K562 (cell line): Measurements from ENCODE around the gene CTNNA3. TPM values are rescaled to one million over a fixed set of nuclear protein-coding genes. Genes with fewer than 3 reads are reported as not detected.

ENCODE experiments used
- ATAC-seq: fragments of 200-7000 bp; cut with Tn5 transposase; 3 replicates; pipeline ENCODE4 v1.9.1; 2020; ENCODE audit warnings: moderate library complexity
- BruUV-seq: library from RNA; stranded (reverse); fragments of 400-500 nt; replicated peaks from 2 replicates; lab custom pipeline; 2021; lab: Mats Ljungman, UMichigan
- CTCF ChIA-PET: fragments of 300-600 bp; formaldehyde crosslinking; extraction: SDS; loops from one replicate; lab custom pipeline; 2021; ENCODE audit warnings: low intra/inter-chr PET ratio; lab: Yijun Ruan, JAX
- POLR2A ChIA-PET: fragments of 300-600, 350-650 bp; sonication (Branson Sonifier 250); formaldehyde crosslinking; extraction: SDS; loops from one replicate; lab custom pipeline; 2021; ENCODE audit warnings: antibody characterized with exemption, inconsistent platforms; lab: Yijun Ruan, JAX
- DNase-seq, 4 experiments: peaks; one replicate each; pipeline versions ENCODE4 v3.0.0 to v3.0.0-alpha.2; 2011 to 2018; ENCODE audit warnings: low spot score in 3 of 4, mixed read lengths in 3 of 4; ENCODE audit errors: extremely low read depth in 1 of 4
- FAIRE-seq: peaks from 2 replicates; lab custom pipeline; 2011; peaks lifted over from hg19 to GRCh38; lab: Jason Lieb, UNC
- H2AFZ ChIP-seq: 2 replicates; pipeline ENCODE4 v1.6.0; 2011; ENCODE audit warnings: low read depth, low read length, control low read depth, inconsistent platforms
- H3K27ac ChIP-seq: fragments of 200-600 bp; 3 replicates; pipeline ENCODE4 v1.8.0; 2011; ENCODE audit warnings: low read depth, mild to moderate bottlenecking, control low read depth, inconsistent platforms, low read length, moderate library complexity, mixed read lengths; ENCODE audit errors: extremely low read depth
- H3K27me3 ChIP-seq, 2 experiments: fragments of 300-600 bp in 1 of 2; 2 replicates in 1 of 2; 3 replicates in 1 of 2; pipeline versions ENCODE4 v1.6.0 to v1.8.0; 2011; ENCODE audit warnings: inconsistent platforms in 2 of 2, low read length in 2 of 2, mild to moderate bottlenecking in 1 of 2, mixed read lengths in 1 of 2, moderate library complexity in 1 of 2; ENCODE audit not compliant: control insufficient read depth in 2 of 2, insufficient read depth in 2 of 2
- H3K36me3 ChIP-seq: fragments of 300-600 bp; 3 replicates; pipeline ENCODE4 v1.8.0; 2011; ENCODE audit warnings: mild to moderate bottlenecking, low read length, inconsistent platforms; ENCODE audit not compliant: control insufficient read depth, insufficient read depth
- H3K4me1 ChIP-seq, 2 experiments: fragments of 200-600 bp in 1 of 2; replicated peaks in 1 of 2; 2 replicates in 1 of 2; 3 replicates in 1 of 2; pipeline versions ENCODE4 v1.5.1 to v1.8.0; 2011; ENCODE audit warnings: inconsistent platforms in 2 of 2, low read length in 2 of 2, mild to moderate bottlenecking in 1 of 2, mixed read lengths in 1 of 2, moderate library complexity in 1 of 2; ENCODE audit not compliant: control insufficient read depth in 2 of 2, insufficient read depth in 2 of 2
- H3K4me2 ChIP-seq: 2 replicates; pipeline ENCODE4 v1.6.1; 2011; ENCODE audit warnings: low read length, control low read depth, inconsistent platforms, mixed read lengths; ENCODE audit not compliant: insufficient read depth
- H3K4me3 ChIP-seq: fragments of 200-600 bp; sonication (generic), shearing (Covaris generic); 2 replicates; pipeline ENCODE4 v1.5.1; 2016; ENCODE audit warnings: control low read depth, inconsistent platforms
- H3K79me2 ChIP-seq: fragments of 200-600 bp; 3 replicates; pipeline ENCODE4 v1.8.0; 2011; ENCODE audit warnings: low read length, inconsistent platforms; ENCODE audit not compliant: control insufficient read depth, insufficient read depth
- H3K9ac ChIP-seq, 2 experiments: 2 replicates each; pipeline versions ENCODE4 v1.6.0 to v1.6.1; 2011; ENCODE audit warnings: low read depth in 2 of 2, low read length in 2 of 2, control low read depth in 1 of 2, inconsistent platforms in 1 of 2, mild to moderate bottlenecking in 1 of 2, mixed read lengths in 1 of 2; ENCODE audit not compliant: insufficient read depth in 1 of 2
- H3K9me1 ChIP-seq: one replicate; pipeline ENCODE4 v1.6.0; 2011; ENCODE audit warnings: inconsistent platforms, mild to moderate bottlenecking, low read length, moderate library complexity; ENCODE audit not compliant: control insufficient read depth, insufficient read depth
- H3K9me3 ChIP-seq: replicated peaks from 2 replicates; pipeline ENCODE4 v1.5.1; 2011; ENCODE audit warnings: low read depth, low read length, inconsistent platforms; ENCODE audit not compliant: control insufficient read depth, insufficient read depth
- H4K20me1 ChIP-seq: replicated peaks from 2 replicates; pipeline ENCODE4 v1.6.1; 2011; ENCODE audit warnings: low read length, inconsistent platforms, mixed read lengths; ENCODE audit not compliant: control insufficient read depth, insufficient read depth
- DDX20 ChIP-seq: fragments of 450-650 bp; IDR thresholded peaks from 2 replicates; pipeline ENCODE4 v1.6.1; 2016; ENCODE audit warnings: missing genetic modification characterization, low read depth, mild to moderate bottlenecking, missing compliant biosample characterization, moderate library complexity
- DNMT1 ChIP-seq: fragments of 450-650 bp; IDR thresholded peaks from 2 replicates; pipeline ENCODE4 v1.6.1; 2016; ENCODE audit warnings: antibody characterized with exemption, mild to moderate bottlenecking
- ETV1 ChIP-seq: fragments of 450-650 bp; conservative IDR thresholded peaks from 2 replicates; pipeline ENCODE4 v1.6.1; 2016; ENCODE audit warnings: missing genetic modification characterization, control low read depth, low read depth, missing compliant biosample characterization
- MTA3 ChIP-seq: fragments of 450-650 bp; formaldehyde crosslinking; IDR thresholded peaks from 2 replicates; pipeline ENCODE4 v1.6.1; 2017; ENCODE audit warnings: mild to moderate bottlenecking, borderline replicate concordance
- MXI1 ChIP-seq: IDR thresholded peaks from 2 replicates; pipeline ENCODE4 v1.6.1; 2011; ENCODE audit warnings: low read depth, mild to moderate bottlenecking, improper control_type of control experiment, low read length
- PHB2 ChIP-seq: fragments of 450-650 bp; IDR thresholded peaks from 2 replicates; pipeline ENCODE4 v1.6.1; 2017; ENCODE audit warnings: low read depth
- RBM14 ChIP-seq: fragments of 200-400 bp; formaldehyde crosslinking; IDR thresholded peaks from 2 replicates; pipeline ENCODE4 v1.6.1; 2018; ENCODE audit warnings: low read depth, mild to moderate bottlenecking, low read length, moderate library complexity, borderline replicate concordance; ENCODE audit not compliant: insufficient read depth
- SIRT6 ChIP-seq: IDR thresholded peaks from one replicate; pipeline ENCODE4 v1.6.1; 2012; ENCODE audit warnings: low read depth, mild to moderate bottlenecking, control low read depth, inconsistent platforms, low read length, moderate library complexity
- TAF9B ChIP-seq: fragments of 450-650 bp; IDR thresholded peaks from 2 replicates; pipeline ENCODE4 v1.6.1; 2018; ENCODE audit warnings: mild to moderate bottlenecking; ENCODE audit not compliant: partially characterized antibody
- XRCC5 ChIP-seq: fragments of 200-400 bp; formaldehyde crosslinking; IDR thresholded peaks from 2 replicates; pipeline ENCODE4 v1.6.1; 2017; ENCODE audit warnings: low read depth, mild to moderate bottlenecking, low read length
- ZNF121 ChIP-seq: sonication (generic); formaldehyde crosslinking; conservative IDR thresholded peaks from 2 replicates; pipeline ENCODE4 v1.8.0; 2022; ENCODE audit warnings: missing genetic modification reagents
- ZNF175 ChIP-seq: fragments of 200-800 bp; sonication (Bioruptor generic); IDR thresholded peaks from 2 replicates; pipeline ENCODE4 v1.6.1; 2016; ENCODE audit warnings: low read depth, mild to moderate bottlenecking, missing genetic modification characterization, missing compliant biosample characterization
- ZNF75A ChIP-seq: fragments of 450-650 bp; formaldehyde crosslinking; IDR thresholded peaks from 2 replicates; pipeline ENCODE4 v1.4.0; 2020; ENCODE audit warnings: mild to moderate bottlenecking
- WGBS: fragments of 100-300 bp; shearing (Covaris generic); methylation state at CpG from one replicate; pipeline ENCODE4 v1.1.6; 2016; ENCODE audit warnings: low coverage, mixed read lengths; ENCODE audit not compliant: insufficient coverage; ENCODE audit errors: missing lambda C conversion rate; 5-methylcytosine and 5-hydroxymethylcytosine counted together
- in situ Hi-C: fragments of 300-500 bp; cut with MboI; formaldehyde crosslinking; loops from 4 replicates; pipeline ENCODE4 v1.15.0; 2018; ENCODE audit warnings: inconsistent platforms, mixed read lengths
- intact Hi-C: fragments of 100-400 bp; cut with micrococcal nuclease; formaldehyde crosslinking; loops from 2 replicates; pipeline ENCODE4 v1.14.2; 2022
- polyA plus RNA-seq, 8 experiments: library from polyadenylated mRNA; depleted of rRNA in 4 of 8; stranded (reverse) in 5 of 8; unstranded in 3 of 8; fragments of >200 nt; fragmentation: Nextera tagmentation in 2 of 8; fragmentation: Illumina TruSeq in 1 of 8; extraction: Ambion mirVana in 2 of 8; extraction: Trizol in 1 of 8; gene quantifications; 2 replicates each; pipeline versions ENCODE4 v1.2.1 to v1.2.3, GENCODE V29; 2011 to 2014; ENCODE audit warnings: inconsistent platforms in 1 of 8, missing spikeins in 1 of 8
- total RNA-seq, 7 experiments: library from RNA; depleted of rRNA in 6 of 7; stranded (reverse); fragments of >200 nt in 6 of 7; fragmentation: Illumina TruSeq in 2 of 7; extraction: Trizol in 2 of 7; gene quantifications; 2 replicates each; pipeline versions ENCODE4 v1.2.1 to v1.2.3, GENCODE V29; 2011 to 2021; ENCODE audit warnings: low replicate concordance in 1 of 7
- TF ChIP-seq, protein P1 (sequence below): fragments of 250-450 bp; sonication (Bioruptor Pico); IDR thresholded peaks from 2 replicates; pipeline ENCODE4 v1.8.0; 2021; ENCODE audit warnings: moderate library complexity, mild to moderate bottlenecking, inconsistent platforms
- TF ChIP-seq, protein P2 (sequence below): fragments of 450-650 bp; formaldehyde crosslinking; IDR thresholded peaks from 2 replicates; pipeline ENCODE4 v1.4.0; 2020; ENCODE audit warnings: mild to moderate bottlenecking, moderate library complexity
- TF ChIP-seq, protein P3 (sequence below): fragments of 450-650 bp; formaldehyde crosslinking; IDR thresholded peaks from 2 replicates; pipeline ENCODE4 v1.4.0; 2020; ENCODE audit warnings: mild to moderate bottlenecking, moderate library complexity
- TF ChIP-seq, protein P4 (sequence below): fragments of 450-650 bp; IDR thresholded peaks from 2 replicates; pipeline ENCODE4 v1.6.1; 2016; ENCODE audit warnings: low read depth, mild to moderate bottlenecking, moderate library complexity

The CTNNA3 gene
- total and polyA plus RNA-seq, 9 of the 15 experiments (the other 6 are each of a cell fraction or from before 2014, with no cell fraction given), result 0.04 TPM; not detected in 8

DNA sequence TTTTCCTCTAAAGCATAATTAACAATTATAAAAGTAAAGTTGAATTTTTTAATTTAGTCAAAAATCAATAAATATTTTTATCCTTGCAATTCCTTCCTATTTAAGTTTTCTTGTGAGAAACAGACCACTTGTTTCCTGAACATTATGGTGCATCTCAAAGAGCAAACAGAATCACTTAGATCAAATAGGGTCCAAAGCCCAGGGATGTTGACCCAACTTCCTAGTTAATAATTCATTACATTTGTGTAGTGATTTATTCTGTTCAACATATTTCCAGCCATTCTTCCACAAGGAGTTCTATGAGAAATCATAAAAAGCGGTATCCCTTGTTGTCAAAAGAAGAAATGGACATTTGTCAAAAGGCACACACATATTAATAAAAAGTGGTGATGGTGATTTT, 454.5 kb downstream of the CTNNA3 start:
- Histone ChIP-seq H3K4me2 (no peak overlapping the region), H3K27ac (no peak overlapping the region), H3K4me1 (no peaks in the 10 kb centered on the region), H3K36me3 (no peaks in the 10 kb centered on the region), H3K27me3 (no peaks in the 10 kb centered on the region), H4K20me1 (no peaks in the 10 kb centered on the region), H3K9me1 (no peaks in the 10 kb centered on the region), H3K4me3 (no peak overlapping the region), H3K79me2 (no peaks in the 10 kb centered on the region), H3K9ac (no peak overlapping the region), H2AFZ (no peak overlapping the region), H3K9me3 (no peaks in the 10 kb centered on the region)
- in situ Hi-C loops, result no loop called here
- ChIA-PET CTCF (no interaction called here), POLR2A (no interaction called here)
- intact Hi-C loops, result no loop called here
- DNase-seq (no peak), ATAC-seq (no peak), FAIRE-seq (no peak)
- WGBS, result 5% methylated on average over 1 of the region's 1 CpG
- TF ChIP-seq ZNF75A, result no peak
- no peak for TF ChIP-seq XRCC5
- TF ChIP-seq, protein P1, sequence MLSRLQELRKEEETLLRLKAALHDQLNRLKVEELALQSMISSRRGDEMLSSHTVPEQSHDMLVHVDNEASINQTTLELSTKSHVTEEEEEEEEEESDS (CRISPR knock-in tag), result no peak
- no peak for TF ChIP-seq ZNF175 (CRISPR knock-in tag)
- no peak for TF ChIP-seq MXI1
- no peak for TF ChIP-seq PHB2
- TF ChIP-seq DDX20 (tag), result no peak
- no peak for TF ChIP-seq ETV1 (tag)
- no peak for TF ChIP-seq MTA3
- no peak for TF ChIP-seq RBM14
- TF ChIP-seq, protein P2, sequence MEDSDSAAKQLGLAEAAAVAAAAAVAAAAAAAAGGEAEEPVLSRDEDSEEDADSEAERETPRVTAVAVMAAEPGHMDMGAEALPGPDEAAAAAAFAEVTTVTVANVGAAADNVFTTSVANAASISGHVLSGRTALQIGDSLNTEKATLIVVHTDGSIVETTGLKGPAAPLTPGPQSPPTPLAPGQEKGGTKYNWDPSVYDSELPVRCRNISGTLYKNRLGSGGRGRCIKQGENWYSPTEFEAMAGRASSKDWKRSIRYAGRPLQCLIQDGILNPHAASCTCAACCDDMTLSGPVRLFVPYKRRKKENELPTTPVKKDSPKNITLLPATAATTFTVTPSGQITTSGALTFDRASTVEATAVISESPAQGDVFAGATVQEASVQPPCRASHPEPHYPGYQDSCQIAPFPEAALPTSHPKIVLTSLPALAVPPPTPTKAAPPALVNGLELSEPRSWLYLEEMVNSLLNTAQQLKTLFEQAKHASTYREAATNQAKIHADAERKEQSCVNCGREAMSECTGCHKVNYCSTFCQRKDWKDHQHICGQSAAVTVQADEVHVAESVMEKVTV (CRISPR knock-in tag), result no peak
- TF ChIP-seq SIRT6, result no peak
- no peak for TF ChIP-seq TAF9B
- TF ChIP-seq DNMT1, result no peak
- TF ChIP-seq, protein P3, sequence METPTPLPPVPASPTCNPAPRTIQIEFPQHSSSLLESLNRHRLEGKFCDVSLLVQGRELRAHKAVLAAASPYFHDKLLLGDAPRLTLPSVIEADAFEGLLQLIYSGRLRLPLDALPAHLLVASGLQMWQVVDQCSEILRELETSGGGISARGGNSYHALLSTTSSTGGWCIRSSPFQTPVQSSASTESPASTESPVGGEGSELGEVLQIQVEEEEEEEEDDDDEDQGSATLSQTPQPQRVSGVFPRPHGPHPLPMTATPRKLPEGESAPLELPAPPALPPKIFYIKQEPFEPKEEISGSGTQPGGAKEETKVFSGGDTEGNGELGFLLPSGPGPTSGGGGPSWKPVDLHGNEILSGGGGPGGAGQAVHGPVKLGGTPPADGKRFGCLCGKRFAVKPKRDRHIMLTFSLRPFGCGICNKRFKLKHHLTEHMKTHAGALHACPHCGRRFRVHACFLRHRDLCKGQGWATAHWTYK (CRISPR knock-in tag), result no peak
- no peak for TF ChIP-seq ZNF121 (CRISPR knock-in tag)
- TF ChIP-seq, protein P4, sequence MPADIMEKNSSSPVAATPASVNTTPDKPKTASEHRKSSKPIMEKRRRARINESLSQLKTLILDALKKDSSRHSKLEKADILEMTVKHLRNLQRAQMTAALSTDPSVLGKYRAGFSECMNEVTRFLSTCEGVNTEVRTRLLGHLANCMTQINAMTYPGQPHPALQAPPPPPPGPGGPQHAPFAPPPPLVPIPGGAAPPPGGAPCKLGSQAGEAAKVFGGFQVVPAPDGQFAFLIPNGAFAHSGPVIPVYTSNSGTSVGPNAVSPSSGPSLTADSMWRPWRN, result no peak
- BruUV-seq, result no TSS peak
